Measurements from ENCODE around the gene UQCR11. TPM values are rescaled to one million over a fixed set of nuclear protein-coding genes. Genes with fewer than 3 reads are reported as not detected.

Gene UQCR11
- total RNA-seq, 3 donors from 2014 or later: 59.6 to 117 (median 63.4) TPM

DNA sequence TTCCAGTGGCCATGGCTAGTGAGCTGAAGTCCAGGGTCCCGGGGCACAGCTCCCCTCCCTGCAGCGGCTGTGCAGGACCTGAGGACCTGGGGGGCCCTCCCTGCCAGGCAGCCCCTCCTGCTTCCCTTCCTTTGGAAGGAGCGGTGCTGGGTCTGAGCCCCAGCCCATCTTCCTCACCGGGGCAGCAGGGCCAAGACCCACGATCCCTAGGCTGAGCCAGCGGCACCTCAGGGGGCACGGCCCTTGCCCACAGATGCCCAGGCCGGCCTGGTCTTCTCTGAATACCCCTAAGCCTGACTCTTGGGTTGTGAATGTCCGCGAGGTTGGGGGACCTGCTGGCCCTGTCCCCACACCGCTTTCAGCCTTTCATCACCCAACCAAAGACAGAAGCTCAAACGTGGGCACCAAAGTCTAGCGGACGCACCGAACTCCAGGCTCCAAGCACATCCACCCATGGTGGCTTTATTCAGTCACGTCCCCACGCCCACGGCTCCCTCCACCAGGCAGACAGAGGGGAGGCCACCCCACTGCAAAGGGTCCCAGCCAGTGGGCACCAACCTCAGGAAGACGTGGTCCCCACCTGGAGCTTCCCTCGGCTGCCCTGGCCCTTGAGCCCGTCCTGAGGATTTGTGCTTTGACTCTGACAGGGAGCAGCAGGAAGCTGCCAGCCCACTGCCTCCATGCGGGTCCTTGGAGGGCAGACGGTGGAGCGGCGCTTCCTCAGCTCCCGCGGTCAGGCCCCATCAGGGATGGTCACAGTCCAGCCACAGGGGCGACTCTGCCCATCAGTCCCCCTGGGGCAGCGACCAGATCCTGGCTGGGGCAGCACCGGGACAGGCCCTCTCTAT lies 28.8 kb downstream of the UQCR11 start:
- no peak for DNase-seq (ENCODE audit: low spot score in 2 of 2)
- TF ChIP-seq POLR2A (IDR thresholded peaks at IDR 0.05): no peak
- Histone ChIP-seq H3K36me3 (no peaks in the 10 kb centered on the region), H3K27me3 (no peaks in the 10 kb centered on the region), H3K9me3 (no peaks in the 10 kb centered on the region), H3K4me1 (no peaks in the 10 kb centered on the region), H3K4me3 (no peak overlapping the region), H3K27ac (no peak overlapping the region)
- intact Hi-C loops (cut with DNase I; ENCODE audit: low total_unique reads): no loop called here

DNA sequence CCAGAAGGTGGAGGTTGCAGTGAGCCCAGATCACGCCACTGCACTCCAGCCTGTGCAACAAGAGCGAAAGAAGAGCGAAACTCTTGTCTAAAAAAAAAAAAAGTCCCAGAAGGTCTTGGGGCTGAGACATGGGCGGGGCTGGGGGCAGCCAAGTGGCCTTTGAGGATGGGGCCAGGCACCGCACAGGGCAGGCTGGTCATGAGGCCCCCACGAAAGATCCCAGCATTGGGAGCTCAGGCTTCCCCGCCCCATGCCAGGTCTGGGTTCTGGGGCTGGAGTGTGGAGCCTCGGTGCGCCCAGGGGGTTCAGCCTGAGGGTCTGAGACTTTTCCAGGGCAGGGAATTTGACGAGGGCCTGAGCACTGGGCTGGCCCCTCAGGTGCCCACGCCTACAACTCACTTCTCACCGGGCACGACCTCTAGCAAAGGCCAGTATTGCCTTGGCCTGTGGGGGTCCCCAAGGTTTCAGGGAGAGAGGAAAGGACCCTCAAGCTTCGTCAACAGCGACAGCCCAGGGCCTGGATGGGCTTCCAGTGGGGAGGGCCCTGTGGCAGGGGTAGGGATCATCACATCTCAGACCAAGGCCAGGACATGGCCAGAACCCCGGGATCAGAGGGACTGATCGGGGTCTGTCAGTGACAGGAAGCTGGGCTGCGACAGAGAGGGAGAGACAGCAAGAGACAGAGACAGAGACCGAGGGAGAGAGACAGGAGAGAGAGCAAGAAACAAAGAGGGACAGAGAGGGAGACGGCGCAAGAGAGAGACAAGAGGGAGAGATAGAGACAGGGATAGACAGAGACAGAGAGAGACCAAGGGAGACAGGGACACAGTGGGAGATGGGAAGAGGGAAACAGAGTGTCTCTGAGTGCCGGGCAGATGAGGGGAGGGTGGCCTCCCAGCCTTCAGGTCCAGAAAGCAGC lies 29.7 kb downstream of the UQCR11 start:
- Histone ChIP-seq H3K4me1 (no peaks in the 10 kb centered on the region), H3K27me3 (no peaks in the 10 kb centered on the region), H3K36me3 (no peaks in the 10 kb centered on the region), H3K9me3 (no peaks in the 10 kb centered on the region), H3K4me3 (no peak overlapping the region), H3K27ac (no peak overlapping the region)
- no peak for DNase-seq (ENCODE audit: low spot score in 2 of 2)
- intact Hi-C loops (cut with DNase I; ENCODE audit: low total_unique reads): no loop called here
- TF ChIP-seq POLR2A (IDR thresholded peaks at IDR 0.05): no peak
- TF ChIP-seq, protein P1, sequence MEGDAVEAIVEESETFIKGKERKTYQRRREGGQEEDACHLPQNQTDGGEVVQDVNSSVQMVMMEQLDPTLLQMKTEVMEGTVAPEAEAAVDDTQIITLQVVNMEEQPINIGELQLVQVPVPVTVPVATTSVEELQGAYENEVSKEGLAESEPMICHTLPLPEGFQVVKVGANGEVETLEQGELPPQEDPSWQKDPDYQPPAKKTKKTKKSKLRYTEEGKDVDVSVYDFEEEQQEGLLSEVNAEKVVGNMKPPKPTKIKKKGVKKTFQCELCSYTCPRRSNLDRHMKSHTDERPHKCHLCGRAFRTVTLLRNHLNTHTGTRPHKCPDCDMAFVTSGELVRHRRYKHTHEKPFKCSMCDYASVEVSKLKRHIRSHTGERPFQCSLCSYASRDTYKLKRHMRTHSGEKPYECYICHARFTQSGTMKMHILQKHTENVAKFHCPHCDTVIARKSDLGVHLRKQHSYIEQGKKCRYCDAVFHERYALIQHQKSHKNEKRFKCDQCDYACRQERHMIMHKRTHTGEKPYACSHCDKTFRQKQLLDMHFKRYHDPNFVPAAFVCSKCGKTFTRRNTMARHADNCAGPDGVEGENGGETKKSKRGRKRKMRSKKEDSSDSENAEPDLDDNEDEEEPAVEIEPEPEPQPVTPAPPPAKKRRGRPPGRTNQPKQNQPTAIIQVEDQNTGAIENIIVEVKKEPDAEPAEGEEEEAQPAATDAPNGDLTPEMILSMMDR (IDR thresholded peaks at IDR 0.05): no peak
- no peak for TF ChIP-seq POLR2AphosphoS5 (IDR thresholded peaks at IDR 0.05)

DNA sequence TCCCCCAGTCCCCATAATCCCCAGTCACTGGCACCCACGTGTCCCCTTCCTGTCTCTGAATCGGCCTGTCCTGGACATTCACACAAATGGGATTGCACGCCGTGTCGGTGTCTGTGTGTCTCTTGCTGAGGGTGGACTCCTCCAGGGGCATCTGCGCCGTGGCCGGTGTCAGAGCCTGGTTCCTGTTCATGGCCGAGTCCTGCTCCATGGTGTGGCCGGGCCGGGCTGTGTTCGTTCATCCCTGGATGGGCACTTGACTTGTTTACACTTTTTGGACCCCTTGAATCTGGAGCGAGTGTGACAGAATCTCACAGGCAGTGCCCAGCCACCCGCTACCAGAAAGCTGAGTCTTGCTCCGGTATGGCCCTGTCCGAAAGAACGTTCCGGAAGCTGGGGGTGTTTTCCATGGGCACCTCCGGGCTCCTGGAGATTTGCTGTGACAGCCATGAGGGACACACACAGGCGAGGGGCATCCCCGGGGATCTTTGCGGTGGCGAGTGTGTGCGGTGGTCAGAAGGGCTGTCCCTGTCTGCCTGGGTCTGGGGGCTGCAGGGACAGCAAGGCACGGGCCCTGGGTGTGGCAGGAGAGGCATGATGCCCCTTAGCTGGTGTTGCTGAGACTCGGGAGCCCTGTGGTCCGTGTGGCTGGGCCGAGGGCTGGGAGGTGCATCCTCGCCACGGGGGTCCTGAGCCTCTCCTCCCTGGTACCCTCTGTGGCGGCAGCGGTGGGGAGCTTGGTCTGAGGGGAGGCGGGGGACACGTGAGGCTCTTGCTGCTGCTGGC lies 30.7 kb downstream of the UQCR11 start:
- intact Hi-C loops (cut with DNase I; ENCODE audit: low total_unique reads): no loop called here
- Histone ChIP-seq H3K4me1 (no peaks in the 10 kb centered on the region), H3K27me3 (no peaks in the 10 kb centered on the region), H3K4me3 (no peak overlapping the region), H3K27ac (no peak overlapping the region), H3K36me3 (no peaks in the 10 kb centered on the region), H3K9me3 (no peaks in the 10 kb centered on the region)
- TF ChIP-seq, protein P1 (IDR thresholded peaks at IDR 0.05): no peak
- TF ChIP-seq POLR2A (IDR thresholded peaks at IDR 0.05) (no peak), POLR2AphosphoS5 (IDR thresholded peaks at IDR 0.05) (no peak)
- no peak for DNase-seq (ENCODE audit: low spot score in 2 of 2)

DNA sequence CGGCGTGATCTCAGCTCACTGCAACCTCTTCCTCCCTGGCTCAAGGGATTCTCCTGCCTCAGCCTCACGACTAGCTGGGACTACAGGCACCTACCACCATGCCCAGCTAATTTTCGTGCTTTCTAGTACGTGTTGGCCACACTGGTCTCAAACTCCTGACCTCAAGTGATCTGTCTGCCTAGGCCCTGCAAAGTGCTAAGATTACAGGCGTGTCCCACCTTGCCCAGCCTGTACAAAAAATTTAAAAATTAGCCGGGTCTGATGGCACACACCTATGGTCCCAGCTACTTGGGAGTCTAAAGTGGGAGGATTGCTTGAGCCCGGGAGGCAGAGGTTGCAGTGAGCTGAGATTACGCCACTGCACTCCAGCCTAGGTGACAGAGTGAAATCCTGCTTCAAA lies 32.5 kb downstream of the UQCR11 start:
- no peaks in the 10 kb centered on the region for H3K27me3 ChIP-seq

DNA sequence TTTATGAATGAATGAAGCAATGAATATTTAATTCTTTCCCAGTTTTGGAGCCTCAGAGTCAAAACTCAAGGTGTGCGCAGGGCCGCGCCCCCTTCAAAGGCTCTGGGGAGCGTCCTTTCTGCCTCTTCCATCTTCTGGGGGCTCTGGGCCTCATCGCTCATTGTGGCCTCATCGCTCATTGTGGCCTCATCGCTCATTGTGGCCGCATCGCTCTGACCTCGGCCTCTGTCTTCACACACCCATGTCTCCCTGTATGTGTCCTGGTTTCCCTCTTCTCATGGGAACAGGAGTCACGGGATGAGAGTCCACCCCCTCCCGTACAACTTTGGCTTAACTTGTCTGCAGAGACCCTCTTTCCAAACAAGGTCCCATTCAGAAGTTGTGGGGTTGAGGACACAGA lies 33.9 kb downstream of the UQCR11 start:
- TF ChIP-seq, protein P1 (IDR thresholded peaks at IDR 0.05): no peak
- Histone ChIP-seq H3K27ac (no peak overlapping the region), H3K4me3 (no peak overlapping the region), H3K4me1 (peaks cover 0 to 6% of the 10 kb centered on the region in 2 donors), H3K9me3 (no peaks in the 10 kb centered on the region), H3K27me3 (no peaks in the 10 kb centered on the region), H3K36me3 (no peaks in the 10 kb centered on the region)
- intact Hi-C loops (cut with DNase I; ENCODE audit: low total_unique reads): no loop called here
- no peak for DNase-seq (ENCODE audit: low spot score in 2 of 2)

More for the DNA sequence above, 32.5 kb downstream of the UQCR11 start:
- H3K27ac ChIP-seq: no peak overlapping the region
- no peaks in the 10 kb centered on the region for H3K9me3 ChIP-seq
- intact Hi-C loops (cut with DNase I; ENCODE audit: low total_unique reads): no loop called here
- no peaks in the 10 kb centered on the region for H3K36me3 ChIP-seq
- TF ChIP-seq, protein P1 (IDR thresholded peaks at IDR 0.05): no peak
- TF ChIP-seq POLR2A (IDR thresholded peaks at IDR 0.05) (no peak), POLR2AphosphoS5 (IDR thresholded peaks at IDR 0.05) (no peak)
- H3K4me3 ChIP-seq: no peak overlapping the region
- no peak for DNase-seq (ENCODE audit: low spot score in 2 of 2)
- peaks cover 0 to 6% of the 10 kb centered on the region in 2 donors for H3K4me1 ChIP-seq
